GM12891 (cell line): Measurements from ENCODE around the gene ZNF575.

Source experiments
- PAX5 ChIP-seq: IDR thresholded peaks from 2 replicates; pipeline ENCODE4 v1.6.1; 2011; ENCODE audit warnings: low read length, moderate library complexity, mild to moderate bottlenecking; ENCODE audit not compliant: insufficient read depth, severe bottlenecking
- POLR2A ChIP-seq: IDR thresholded peaks from 2 replicates; pipeline ENCODE4 v1.6.1; 2011; ENCODE audit warnings: low read depth, low read length, control low read depth
- POLR2AphosphoS5 ChIP-seq: IDR thresholded peaks from 2 replicates; pipeline ENCODE4 v1.6.1; 2011; ENCODE audit warnings: low read depth, low read length, control low read depth
- SPI1 ChIP-seq: IDR thresholded peaks from 2 replicates; pipeline ENCODE4 v1.6.1; 2011; ENCODE audit warnings: low read depth, low read length, control low read depth
- TAF1 ChIP-seq: IDR thresholded peaks from 2 replicates; pipeline ENCODE4 v1.6.1; 2011; ENCODE audit warnings: low read depth, low read length, control low read depth

DNA sequence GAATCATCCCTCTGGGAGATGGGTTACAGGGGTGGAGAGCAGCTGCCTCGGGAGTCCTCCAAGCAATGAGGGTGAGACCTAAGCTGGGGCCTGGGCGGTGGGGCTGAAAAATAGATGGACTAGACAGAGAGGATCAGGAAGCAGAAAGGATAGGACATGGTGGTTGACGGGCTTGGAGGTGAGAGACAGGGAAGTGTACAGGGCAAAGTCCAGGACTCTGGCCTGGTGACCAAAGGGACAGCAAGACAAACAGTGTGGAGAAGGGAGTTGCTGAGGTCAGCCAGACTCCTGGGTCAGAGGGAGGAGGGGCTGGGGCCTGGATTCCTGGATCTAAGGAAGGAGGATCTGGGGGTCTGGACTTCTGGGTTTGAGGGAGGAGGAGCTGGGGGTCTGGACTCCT is 33.9 kb upstream of the ZNF575 start:
- TF ChIP-seq POLR2A (no peak), POLR2AphosphoS5 (no peak), TAF1 (no peak), SPI1 (no peak), PAX5 (no peak)
